Measurements from ENCODE around the gene CTNNAL1. TPM values are rescaled to one million over a fixed set of nuclear protein-coding genes. Genes with fewer than 3 reads are reported as not detected.

The CTNNAL1 gene
- total RNA-seq, 6 experiments from 2014 or later, result 12.0 to 26.4 (median 20.3) TPM

DNA sequence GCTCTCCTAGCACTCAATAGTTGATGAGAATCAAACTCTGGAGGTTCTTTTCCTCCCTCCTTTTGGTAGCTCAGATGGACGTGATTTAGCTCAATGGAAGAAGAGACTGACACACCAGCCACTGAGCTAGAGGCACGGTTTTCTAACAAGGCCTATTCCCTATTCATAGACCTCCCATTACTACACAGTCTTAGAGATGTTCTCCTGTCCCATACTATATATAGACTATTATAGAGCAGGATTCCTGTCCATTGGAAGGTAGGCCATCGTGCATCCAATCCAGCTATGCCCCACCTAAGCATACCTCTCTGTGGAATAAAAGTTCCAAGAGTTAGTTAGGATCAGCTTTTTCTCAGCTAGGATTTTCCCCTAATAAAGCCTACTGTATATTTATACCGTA is 30.3 kb upstream of the CTNNAL1 start:
- DNase-seq (no peak), ATAC-seq (no peak)
- Histone ChIP-seq H3K9me3 (no peaks in the 10 kb centered on the region), H3K36me3 (peaks cover 0 to 37% (median under 1%) of the 10 kb centered on the region in 4 donors), H3K4me3 (no peak overlapping the region), H3K27me3 (no peaks in the 10 kb centered on the region), H3K27ac (no peak overlapping the region), H3K4me1 (no peaks in the 10 kb centered on the region)
- TF ChIP-seq POLR2A (IDR thresholded peaks at IDR 0.05), result no peak
- TF ChIP-seq CTCF (IDR thresholded peaks at IDR 0.05), result no peak
- 100% methylated on average over 3 of the region's 4 CpGs for WGBS (ENCODE audit: insufficient coverage, low coverage, low lambda C conversion rate, missing lambda C conversion rate)
- intact Hi-C loops (cut with DNase I), result no loop called here

GRCh38 chr9:109040571-109040970 is 27.3 kb upstream of the CTNNAL1 start:
- no peak overlapping the region for H3K27ac ChIP-seq
- H3K36me3 ChIP-seq, result peaks cover 0 to 11% (median 0%) of the 10 kb centered on the region in 4 donors
- H3K4me1 ChIP-seq, result peaks cover 0 to 14% (median 7%) of the 10 kb centered on the region in 4 donors
- DNase-seq, result no peak
- H3K9me3 ChIP-seq, result no peaks in the 10 kb centered on the region
- intact Hi-C loops (cut with DNase I), result no loop called here
- no peaks in the 10 kb centered on the region for H3K27me3 ChIP-seq
- TF ChIP-seq CTCF (IDR thresholded peaks at IDR 0.05), result no peak
- TF ChIP-seq POLR2A (IDR thresholded peaks at IDR 0.05), result no peak
- 100% methylated on average over 4 of the region's 4 CpGs for WGBS (ENCODE audit: insufficient coverage, low coverage, low lambda C conversion rate, missing lambda C conversion rate)
- no peak for ATAC-seq
- H3K4me3 ChIP-seq, result no peak overlapping the region

GRCh38 chr9:109039539-109039938 is 26.2 kb upstream of the CTNNAL1 start:
- no peak for ATAC-seq
- TF ChIP-seq POLR2A (IDR thresholded peaks at IDR 0.05), result no peak
- TF ChIP-seq CTCF (IDR thresholded peaks at IDR 0.05), result no peak
- WGBS (ENCODE audit: insufficient coverage, low coverage, low lambda C conversion rate, missing lambda C conversion rate), result 88% methylated on average over 4 of the region's 4 CpGs

DNA sequence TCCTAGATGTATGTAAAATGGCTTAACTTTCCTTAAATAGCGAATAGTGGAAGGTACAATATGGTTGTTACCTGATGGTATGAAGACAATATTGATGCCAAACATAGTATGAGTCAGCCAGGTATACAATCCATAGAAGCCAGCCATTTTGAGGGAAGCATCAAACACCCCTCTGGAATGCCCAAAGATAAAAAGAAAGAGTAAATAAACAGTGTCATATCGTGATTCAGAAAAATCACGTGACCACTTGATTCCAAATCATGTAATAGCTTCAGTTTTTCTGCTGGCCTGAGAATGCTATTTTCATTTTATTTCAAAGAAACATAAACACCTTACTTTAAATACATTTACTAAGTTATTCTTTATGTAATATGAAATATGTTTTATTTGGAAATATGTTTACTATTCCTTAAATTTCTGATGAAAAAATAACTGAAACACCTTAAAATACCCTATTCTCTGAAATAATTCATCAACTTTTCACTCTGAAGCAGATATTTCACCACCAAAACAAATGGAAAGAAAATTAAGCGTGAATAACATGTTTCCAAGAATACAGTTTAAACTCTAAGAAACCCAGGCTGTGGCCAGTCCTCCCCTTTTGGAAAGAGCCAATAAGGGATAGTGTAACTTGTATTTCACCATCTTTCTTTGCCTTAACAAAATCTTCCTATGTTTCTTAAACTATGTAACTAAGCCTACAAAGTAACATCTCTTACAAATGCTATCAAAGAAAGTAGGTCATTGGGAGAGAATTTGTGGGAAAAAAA is 24.8 kb upstream of the CTNNAL1 start:
- Histone ChIP-seq H3K36me3 (peaks cover 0 to 9% (median under 1%) of the 10 kb centered on the region in 4 donors), H3K4me3 (no peak overlapping the region), H3K27me3 (no peaks in the 10 kb centered on the region), H3K27ac (no peak overlapping the region), H3K4me1 (peaks cover 0 to 18% (median 9%) of the 10 kb centered on the region in 4 donors), H3K9me3 (no peaks in the 10 kb centered on the region)
- no peak for TF ChIP-seq CTCF (IDR thresholded peaks at IDR 0.05)
- no peak for TF ChIP-seq POLR2A (IDR thresholded peaks at IDR 0.05)
- ATAC-seq, result no peak
- no peak for DNase-seq
- WGBS (ENCODE audit: insufficient coverage, low coverage, low lambda C conversion rate, missing lambda C conversion rate), result 76% methylated on average over 4 of the region's 4 CpGs
- intact Hi-C loops (cut with DNase I), result loop anchor here in 1 of 2 donors (5.0 kb wide), 1 partner anchor 34 kb away; no protein-coding TSS in a partner anchor

More at GRCh38 chr9:109039539-109039938, 26.2 kb upstream of the CTNNAL1 start:
- intact Hi-C loops (cut with DNase I), result loop anchor here in 1 of 2 donors (5.0 kb wide), 1 partner anchor 33 kb away; no protein-coding TSS in a partner anchor
- no peak for DNase-seq
- no peak overlapping the region for H3K27ac ChIP-seq
- H3K4me3 ChIP-seq, result no peak overlapping the region
- H3K36me3 ChIP-seq, result peaks cover 0 to under 1% (median 0%) of the 10 kb centered on the region in 4 donors
- H3K27me3 ChIP-seq, result no peaks in the 10 kb centered on the region
- peaks cover 0 to 18% (median 9%) of the 10 kb centered on the region in 4 donors for H3K4me1 ChIP-seq
- H3K9me3 ChIP-seq, result no peaks in the 10 kb centered on the region

Data from right lobe of liver (tissue), 6 donors.